Fibroblast of skin of left quadriceps (primary cell): Measurements from ENCODE around the gene INTS1.

Source experiments
- DNase-seq, 2 experiments: peaks; one replicate each; pipeline ENCODE4 v3.0.0-alpha.2; 2013; ENCODE audit warnings: low read depth in 2 of 2

INTS1 gene

DNA sequence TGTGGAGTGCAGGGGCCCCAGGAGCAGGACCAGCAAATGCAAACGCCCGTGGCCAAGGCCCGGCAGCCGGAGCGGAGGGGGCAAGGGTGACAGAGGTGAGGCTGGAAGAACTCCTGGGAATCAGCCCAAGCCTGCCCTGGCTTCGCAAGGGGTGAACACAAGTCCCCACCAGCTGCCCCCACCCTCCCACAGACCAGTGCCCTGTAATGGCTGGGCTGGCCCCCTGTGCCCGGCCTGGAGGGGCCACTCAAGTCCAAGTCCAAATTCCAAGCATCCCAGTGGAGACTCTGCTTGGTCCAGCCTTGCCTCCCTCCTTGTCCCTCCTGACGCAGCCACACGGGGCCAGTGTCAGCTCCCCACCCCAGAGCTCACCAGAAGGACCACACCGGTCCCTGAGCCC, 73.0 kb downstream of the INTS1 start:
- no peak for DNase-seq

DNA sequence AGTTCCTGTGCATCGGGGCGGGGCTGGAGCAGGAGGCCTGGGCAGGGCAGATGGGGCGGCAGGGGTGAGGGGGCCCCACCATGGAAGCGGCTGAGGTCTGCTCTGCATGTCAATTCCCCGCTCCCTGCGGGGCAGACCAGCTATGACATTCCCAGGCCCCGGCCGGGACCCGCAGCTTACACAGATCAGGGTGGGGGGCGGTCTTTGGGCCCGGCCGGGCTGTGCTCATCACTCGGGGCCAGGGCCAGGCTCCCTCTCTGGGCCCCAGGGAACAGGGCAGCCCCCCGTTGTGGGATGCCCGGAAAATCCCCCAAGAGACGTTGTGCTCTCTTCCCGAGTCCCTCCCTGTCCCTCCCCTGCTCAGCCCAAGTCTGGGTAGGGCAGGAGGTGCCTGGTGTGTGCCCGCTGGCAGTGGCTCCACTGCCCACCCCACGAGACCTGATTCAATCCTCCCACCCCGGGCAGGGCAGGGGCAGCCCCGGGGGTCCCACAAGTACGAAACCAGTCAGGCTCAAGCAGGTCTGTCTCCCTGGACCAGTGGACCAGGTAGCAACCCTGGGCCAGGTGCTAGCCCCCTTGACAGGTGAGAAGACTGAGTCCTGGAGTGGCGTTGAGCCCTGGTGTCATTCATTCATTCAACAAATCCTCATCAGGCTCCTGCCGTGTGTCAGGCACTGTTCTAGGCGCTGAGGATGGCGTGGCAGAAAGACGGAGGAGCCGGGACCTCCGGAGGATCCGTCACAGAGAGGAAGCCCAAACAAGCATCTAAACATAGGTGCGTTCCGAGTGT, 73.9 kb downstream of the INTS1 start:
- DNase-seq = no peak

DNA sequence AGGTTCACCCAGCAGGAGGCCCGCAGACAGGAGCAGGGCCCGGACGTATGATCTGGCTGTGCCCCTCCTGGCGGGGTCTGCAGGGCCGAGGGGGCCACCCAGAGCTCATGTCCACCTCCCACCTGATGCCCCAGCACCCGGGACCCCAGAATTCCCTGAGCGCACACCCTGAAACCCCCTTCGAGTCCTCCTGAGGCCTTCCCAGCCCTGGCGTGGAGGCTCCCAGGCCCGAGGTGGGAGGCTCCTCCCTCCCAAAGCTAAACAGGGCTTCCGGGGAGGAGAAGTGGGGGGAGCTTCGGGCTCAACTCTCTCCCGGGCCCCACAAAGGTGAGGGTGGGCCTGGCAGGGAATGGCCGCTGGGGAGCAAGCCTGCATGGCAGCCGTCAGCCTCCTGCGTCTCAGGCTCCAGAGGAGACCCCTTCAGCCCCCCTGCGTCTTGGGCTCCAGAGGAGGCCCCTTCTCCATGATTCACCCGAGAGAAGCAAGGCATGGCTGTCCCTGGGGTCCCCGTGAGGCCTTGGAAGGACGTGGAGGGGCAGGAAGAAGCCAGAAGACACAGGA, 75.2 kb downstream of the INTS1 start:
- DNase-seq = no peak

DNA sequence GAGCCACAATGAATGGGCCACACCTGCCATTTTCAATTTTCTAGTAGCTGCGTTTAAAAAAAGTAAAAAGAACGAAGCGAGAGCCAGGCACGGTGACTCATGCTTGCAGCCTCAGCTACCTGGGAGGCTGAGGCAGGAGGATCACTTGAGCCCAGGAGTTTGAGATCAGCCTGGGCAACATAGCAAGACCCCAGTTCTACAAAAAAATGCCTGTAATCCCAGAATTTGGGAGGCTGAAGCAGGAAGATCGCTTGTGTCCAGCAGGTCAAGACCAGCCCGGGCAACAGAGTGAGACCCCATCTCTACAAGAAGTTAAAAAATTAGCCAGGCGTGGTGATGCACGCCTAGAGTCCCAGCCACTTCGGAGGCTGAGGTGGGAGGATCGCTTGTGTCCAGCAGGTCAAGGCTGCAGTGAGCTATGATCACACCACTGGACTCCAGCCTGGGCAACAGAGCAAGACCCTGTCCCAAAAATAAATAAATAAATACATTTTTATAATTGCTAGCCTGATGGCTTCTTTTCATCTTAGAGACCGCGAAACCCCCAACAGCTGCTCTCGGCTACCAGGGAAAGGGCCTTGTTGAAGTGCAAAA, 77.0 kb downstream of the INTS1 start:
- DNase-seq = no peak

DNA sequence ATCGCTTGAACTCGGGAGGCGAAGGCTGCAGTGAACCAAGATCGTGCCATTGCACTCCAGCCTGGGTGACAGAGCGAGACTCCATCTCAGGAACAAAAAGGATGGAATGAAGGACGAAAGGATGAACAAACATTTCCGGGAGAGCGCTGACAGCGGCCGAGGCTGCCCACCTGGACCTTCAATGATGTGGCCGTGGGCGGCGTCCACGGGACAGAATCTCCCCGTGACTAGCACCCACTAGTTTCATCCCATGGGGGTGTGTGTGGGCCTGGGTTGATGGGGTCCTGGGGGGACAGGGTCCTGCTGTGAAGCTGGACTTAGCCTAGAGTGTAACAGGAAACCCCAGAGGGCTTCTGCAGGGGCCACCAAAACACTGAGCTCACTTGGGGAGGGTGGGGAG, 77.7 kb downstream of the INTS1 start:
- DNase-seq = no peak

GRCh38 chr7:1425292-1426136, 78.7 kb downstream of the INTS1 start:
- no peak for DNase-seq

GRCh38 chr7:1424041-1424440, 80.1 kb downstream of the INTS1 start:
- no peak for DNase-seq

DNA sequence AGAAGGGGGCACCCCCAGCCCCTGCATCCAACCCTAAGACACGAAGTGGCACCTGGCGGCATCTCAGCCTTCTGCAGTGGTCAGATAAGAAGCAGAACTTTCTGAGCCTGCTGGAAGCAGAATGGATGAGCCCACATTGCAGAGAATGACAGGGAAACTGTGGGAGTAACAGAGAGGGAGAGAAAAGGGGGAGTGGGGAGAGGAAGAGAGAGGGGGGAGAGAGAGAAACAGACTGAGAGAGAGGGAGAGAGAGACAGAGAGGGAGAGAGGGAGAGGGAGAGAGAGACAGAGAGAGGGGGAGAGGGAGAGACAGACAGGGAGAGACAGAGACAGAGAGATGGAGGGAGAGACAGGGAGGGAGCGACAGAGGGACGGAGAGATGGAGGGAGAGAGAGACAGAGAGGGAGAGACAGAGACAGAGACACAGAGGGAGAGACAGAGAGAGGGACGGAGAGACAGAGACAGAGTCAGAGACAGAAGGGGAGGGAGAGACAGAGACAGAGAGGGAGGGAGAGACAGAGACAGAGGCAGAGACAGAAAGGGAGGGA, 80.9 kb downstream of the INTS1 start:
- no peak for DNase-seq

DNA sequence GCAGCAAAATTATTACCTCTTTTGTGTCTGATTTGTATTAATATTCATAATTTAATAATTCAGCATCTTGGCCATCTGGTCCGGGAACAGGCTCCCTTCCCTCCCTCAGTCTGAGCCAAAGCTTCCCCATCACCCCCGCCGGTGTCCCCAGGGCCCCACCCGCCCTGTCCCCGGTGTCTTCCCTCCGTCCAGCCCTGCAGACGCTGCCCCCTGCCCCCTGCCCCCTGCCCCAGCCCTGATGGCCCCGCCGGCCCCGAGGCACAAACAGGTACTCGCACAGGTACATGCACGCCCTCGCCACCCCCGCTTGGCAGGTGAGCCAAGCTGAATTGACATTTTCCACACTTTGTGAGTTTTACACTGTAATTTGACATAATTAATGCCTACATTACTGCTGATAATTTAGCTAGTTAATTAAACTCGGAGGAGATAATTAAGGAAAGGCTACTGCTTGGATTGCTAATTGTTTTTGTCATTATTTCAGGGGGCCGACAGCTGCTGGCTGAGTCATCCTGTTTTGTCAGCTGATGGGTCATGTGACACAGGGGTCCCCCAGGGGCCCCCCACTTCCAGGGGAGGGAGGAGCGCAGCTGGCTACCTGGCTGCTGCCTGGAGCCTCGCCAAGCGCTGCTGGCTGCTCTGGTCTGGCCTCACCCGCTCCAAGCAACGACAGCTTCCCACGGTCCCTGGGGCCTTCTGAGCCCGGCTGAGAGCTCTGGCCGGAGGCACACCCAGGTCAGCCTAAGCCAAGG, 81.5 kb downstream of the INTS1 start:
- DNase-seq = no peak

GRCh38 chr7:1421946-1422345, 82.2 kb downstream of the INTS1 start:
- no peak for DNase-seq

- no peak for DNase-seq
These were observed 83.0 kb downstream of the INTS1 start for GRCh38 chr7:1421020-1421790.
